Fibroblast of lung (primary cell): ENCODE measurements around the gene RRBP1.

Experiments
- CTCF ChIP-seq, 2 donors: IDR thresholded peaks in 1 of 2; conservative IDR thresholded peaks in 1 of 2; 1 replicate in 1 of 2; 2 replicates in 1 of 2; pipeline ENCODE4 v1.5.1; 2011 to 2012; ENCODE audit warnings: low read length in 2 of 2, control low read depth in 1 of 2, inconsistent platforms in 1 of 2, low read depth in 1 of 2, mild to moderate bottlenecking in 1 of 2
- EZH2 ChIP-seq: IDR thresholded peaks from 2 replicates; pipeline ENCODE4 v1.5.1; 2012; ENCODE audit warnings: low read length, control low read depth, mild to moderate bottlenecking; ENCODE audit errors: missing control alignments

- TF ChIP-seq CTCF (conservative IDR thresholded peaks at IDR 0.05 in 1 of 2, IDR thresholded peaks at IDR 0.05 in 1 of 2; ENCODE audit: low read depth in 1 of 2, low read length in 2 of 2) (no peak), EZH2 (no peak)
Observed at GRCh38 chr20:17605131-17605660, 76.8 kb downstream of the RRBP1 start.
